ENCODE results near the gene PRR35.

Gene PRR35

DNA sequence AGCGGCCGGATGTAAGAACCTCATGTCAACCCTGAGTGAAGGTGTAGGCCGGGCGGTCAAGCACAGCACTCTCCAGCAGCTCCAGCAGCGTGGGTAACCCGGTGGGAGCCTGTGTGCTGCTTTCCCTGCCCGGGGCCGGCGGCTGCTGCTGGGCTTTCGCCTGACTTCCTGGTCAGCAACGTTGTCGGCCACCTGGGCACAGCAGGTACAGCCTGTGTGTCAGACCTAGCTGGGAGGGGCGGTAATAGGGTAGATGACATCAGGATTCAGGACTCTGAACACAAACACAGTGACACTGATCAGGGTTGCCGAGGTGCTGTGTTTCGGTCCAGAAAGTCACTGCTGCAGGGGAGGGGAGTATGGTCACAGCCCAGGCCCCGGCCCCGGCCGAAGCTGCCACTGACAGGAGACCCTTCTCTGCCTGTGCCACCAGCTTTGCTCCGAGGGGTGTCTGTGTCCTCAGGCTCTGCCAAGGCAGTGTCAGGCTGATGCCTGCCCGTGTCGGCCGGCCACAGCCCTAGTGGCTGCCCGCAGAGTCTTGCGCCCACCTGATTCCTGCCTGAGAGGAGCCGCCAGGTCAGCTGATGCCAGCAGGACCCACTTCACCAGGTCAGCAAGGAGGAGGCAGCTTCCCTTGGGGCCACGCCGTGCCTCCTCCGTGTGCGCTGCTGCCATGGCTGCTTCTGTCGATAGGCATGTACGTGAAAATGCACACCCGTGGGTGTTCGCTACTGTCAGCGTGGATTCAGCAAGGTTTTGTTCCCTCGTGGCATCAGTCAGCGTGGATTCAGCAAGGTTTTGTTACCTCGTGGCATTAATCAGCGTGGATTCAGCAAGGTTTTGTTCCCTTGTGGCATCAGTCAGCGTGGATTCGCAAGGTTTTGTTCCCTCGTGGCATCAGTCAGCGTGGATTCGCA is 38.9 kb downstream of the PRR35 start:
- DNase-seq, result no peak

DNA sequence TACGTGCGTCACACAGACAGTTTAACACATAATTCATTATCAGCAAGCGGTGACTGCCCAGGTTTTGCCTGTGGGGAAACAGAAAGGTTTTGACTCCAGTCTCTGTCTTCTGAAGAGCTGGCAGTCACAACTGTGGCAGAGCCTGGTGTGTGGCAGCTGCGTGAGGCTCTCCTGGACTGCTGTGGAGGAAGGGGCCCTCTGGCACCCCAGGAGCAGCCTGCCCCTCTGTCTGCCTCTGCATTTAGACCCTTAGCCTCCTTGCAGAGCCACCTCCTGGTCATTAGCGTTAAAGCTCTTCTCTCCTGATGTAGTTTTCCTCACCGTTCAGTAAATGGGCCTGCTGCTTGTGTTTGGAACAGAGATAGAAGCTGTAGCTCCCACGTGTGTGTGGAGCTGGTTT is 40.6 kb downstream of the PRR35 start:
- no peak for DNase-seq

DNA sequence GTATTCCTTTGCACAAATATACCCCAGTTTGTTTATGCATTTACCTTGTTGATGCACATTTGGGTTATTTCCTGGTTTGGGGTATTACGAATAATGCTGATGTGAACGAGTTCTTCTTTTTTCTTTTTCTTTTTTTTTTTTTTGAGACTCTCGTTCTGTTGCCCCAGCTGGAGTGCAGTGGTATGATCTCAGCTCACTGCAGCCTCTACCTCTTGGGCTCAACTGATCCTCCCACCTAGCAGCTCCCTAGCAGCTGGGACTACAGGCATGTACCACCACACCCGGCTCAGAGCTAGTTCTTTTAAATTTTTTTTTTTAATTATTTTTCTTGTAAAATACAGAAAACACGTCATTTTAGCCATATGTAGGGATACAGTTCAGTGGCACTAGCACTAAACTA is 43.7 kb downstream of the PRR35 start:
- no peak for DNase-seq

DNA sequence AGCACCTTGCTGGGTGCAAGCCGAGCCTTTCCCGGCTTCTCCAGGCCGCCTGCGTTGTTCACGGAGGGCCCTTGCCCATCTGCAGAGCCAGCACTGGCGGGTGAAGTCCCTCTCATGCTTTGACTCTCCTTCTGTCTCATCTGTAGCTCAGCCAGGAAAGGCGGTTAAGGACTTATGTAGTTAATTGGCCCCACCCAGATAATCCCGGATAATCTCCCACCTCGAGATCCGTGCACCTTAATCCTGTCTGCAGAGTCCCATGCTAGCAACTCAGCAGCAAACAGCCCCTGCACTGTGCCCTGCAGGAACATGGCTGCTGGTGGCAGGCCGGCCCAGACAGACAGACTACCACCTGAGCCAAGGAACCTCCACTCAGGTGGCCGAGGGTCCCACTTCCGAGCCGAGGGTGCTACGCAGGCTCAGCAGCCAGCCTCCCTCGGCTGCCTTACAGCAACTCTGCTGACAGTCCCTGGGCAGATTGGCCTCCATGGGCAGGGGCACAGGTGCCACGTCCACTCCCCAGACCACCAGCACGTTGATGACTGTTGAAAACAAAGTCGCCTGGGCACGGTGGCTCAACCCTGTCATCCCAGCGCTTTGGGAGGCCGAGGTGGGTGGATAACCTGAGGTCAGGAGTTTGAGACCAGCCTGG is 46.6 kb downstream of the PRR35 start:
- no peak for DNase-seq

DNA sequence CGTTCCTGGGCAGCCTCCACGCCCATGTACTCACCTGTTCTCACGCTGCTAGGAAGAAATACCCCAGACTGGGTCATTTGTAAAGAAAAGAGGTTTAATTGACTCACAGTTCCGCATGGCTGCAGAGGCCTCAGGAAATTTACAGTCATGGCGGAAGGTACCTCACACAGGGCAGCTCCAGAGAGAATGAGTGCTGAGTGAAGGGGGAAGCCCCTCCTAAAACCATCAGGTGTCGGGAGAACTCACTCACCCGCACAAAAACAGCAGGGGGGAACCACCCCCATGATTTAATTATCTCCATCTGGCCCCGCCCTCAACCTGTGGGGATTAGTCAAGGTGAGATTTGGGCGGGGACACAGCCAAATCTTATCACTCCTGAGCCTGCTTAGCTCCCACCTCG is 47.8 kb downstream of the PRR35 start:
- DNase-seq, result no peak

DNA sequence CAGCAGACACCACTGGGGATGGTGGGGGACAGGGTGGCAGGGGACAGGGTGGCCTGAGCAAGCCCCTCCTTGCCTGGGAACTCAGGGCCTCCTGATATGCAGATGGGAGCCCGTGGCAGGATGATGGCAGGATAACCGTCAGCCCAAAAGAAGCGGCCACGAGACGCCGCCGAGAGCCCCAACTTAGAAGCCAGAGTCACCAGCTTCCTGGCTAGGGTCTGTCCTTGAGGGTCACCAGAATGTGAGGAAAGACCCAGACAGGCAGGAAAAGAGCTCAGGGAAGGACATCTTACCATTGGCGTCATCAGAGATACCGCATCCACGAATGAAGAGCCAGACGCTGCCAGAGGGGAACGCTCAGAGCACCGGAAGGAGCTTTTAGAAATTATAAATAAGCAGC is 49.1 kb downstream of the PRR35 start:
- no peak for DNase-seq

DNA sequence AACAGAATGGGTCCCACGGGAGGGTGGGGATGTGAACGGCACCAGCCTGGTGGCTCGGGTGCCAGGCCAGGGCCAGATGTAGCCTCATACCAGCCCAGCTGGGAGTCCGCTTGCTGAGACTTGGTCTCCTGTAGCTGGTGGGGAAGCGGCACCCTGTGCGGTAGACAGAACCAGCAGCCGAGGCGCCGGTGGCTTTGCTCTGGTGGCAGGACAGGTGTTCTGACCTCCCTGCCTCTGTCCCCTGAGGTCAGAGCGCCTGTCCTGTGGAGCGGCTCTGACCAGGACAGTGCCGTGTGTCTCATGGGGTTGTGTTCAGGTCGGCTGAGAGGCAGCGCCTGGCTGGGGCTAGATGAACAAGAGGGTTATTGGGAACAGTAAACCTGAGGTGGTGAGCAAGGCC is 49.8 kb downstream of the PRR35 start:
- DNase-seq, result no peak

DNA sequence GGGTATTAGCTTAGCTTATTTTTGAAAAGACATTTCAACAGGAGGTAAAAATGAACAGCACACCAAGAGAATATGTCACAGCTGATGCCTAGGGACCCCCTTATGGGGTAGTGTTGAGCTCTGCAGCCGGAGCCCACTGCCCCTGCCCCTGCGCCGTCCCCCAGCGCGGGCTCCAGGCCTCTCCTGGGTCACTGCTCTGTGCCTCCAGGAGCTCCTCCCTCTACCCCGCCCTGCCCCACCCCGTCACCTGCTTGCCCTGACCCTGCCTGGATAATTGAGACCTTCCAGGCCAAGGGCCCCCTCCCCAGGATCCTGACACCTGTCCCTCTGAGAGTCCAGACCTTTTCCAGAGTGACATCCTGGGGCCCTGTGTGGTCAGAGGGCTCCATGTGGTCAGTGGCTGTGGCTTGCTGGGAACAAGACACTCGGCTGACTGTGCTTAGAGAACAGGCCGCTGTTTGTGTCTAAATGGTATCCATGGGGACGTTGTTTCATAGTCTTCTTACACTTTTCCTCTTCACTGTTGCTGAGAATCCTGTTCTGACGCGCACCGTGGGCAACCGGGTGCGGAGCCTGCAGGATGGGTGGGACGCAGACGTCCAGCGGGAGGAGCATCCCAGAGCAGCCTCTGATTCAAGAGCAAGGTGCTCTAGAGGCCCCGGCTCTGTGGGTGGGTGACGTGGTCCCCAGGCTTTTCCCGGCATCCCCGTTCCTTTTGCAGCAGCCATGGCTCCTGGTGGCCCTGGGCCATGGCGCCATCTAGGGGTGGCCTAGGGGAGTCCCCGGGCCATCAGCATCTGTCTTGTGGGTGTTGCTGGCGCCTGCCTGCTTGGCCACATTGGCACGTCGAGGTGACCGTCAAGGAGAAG is 50.6 kb downstream of the PRR35 start:
- no peak for DNase-seq

DNA sequence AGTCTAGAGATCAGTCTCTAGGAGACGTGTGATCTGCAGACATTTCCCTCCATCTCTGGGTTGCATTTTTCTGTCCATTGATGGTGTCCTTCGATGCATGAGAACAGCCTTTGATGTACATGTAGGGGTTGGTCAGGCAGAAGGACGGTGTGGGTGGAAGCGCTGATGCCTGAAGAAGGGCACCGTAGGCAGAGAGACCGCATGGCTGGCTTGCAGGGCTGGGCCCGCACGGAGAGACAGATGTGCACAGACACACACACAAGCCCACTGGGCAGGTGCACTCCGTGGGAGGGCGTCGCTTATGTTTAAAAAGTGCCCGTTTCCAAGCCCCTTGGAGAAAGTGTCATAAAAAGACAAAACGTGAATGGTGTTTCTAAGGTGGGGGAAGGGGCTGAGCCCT is 54.9 kb downstream of the PRR35 start:
- DNase-seq, result no peak
